Caco-2 (cell line): Measurements from ENCODE around the gene RIPPLY3. TPM values are rescaled to one million over a fixed set of nuclear protein-coding genes. Genes with fewer than 3 reads are reported as not detected.

ENCODE experiments used
- BruUV-seq: library from RNA; stranded (reverse); fragments of 400-500 nt; replicated peaks from 2 replicates; lab custom pipeline; 2021; lab: Mats Ljungman, UMichigan
- CTCF ChIA-PET: fragments of 300-600 bp; sonication (Branson Sonifier 250); formaldehyde crosslinking; loops from one replicate; lab custom pipeline; 2022; ENCODE audit warnings: antibody characterized with exemption; lab: Charles Lee
- POLR2A ChIA-PET: fragments of 300-600 bp; sonication (Branson Sonifier 250); formaldehyde crosslinking; loops from one replicate; lab custom pipeline; 2022; ENCODE audit warnings: antibody characterized with exemption; lab: Charles Lee
- DNase-seq, 2 experiments: peaks; one replicate each; pipeline versions ENCODE4 v3.0.0 to v3.0.0-alpha.2; 2020 to 2022
- H3K27me3 ChIP-seq: replicated peaks from 2 replicates; pipeline ENCODE4 v1.6.0; 2011; ENCODE audit warnings: low read length; ENCODE audit not compliant: control insufficient read depth, insufficient read depth
- H3K36me3 ChIP-seq: 2 replicates; pipeline ENCODE4 v1.5.1; 2011; ENCODE audit warnings: low read length; ENCODE audit not compliant: control insufficient read depth, insufficient read depth
- H3K4me1 ChIP-seq: fragments of 250-450 bp; sonication (Bioruptor Pico); 2 replicates; pipeline ENCODE4 v1.5.1; 2020; ENCODE audit warnings: mild to moderate bottlenecking
- H3K4me3 ChIP-seq: 2 replicates; pipeline ENCODE4 v1.5.1; 2011; ENCODE audit warnings: low read depth, mild to moderate bottlenecking, control low read depth, low read length
- H3K9me3 ChIP-seq: fragments of 250-450 bp; sonication (Bioruptor Pico); 2 replicates; pipeline ENCODE4 v1.5.1; 2020; ENCODE audit warnings: mild to moderate bottlenecking, moderate library complexity
- H3K27ac Mint-ChIP-seq: one replicate; pipeline ENCODE4 v1.8.0; 2022; ENCODE audit warnings: mixed read lengths; ENCODE audit not compliant: unreplicated experiment
- H3K27me3 Mint-ChIP-seq: one replicate; pipeline ENCODE4 v1.8.0; 2022; ENCODE audit warnings: mixed read lengths; ENCODE audit not compliant: insufficient read depth, unreplicated experiment
- H3K36me3 Mint-ChIP-seq: one replicate; pipeline ENCODE4 v1.8.0; 2022; ENCODE audit warnings: mild to moderate bottlenecking, mixed read lengths; ENCODE audit not compliant: insufficient read depth, unreplicated experiment
- H3K4me1 Mint-ChIP-seq: one replicate; pipeline ENCODE4 v1.8.0; 2022; ENCODE audit warnings: low read depth, mixed read lengths; ENCODE audit not compliant: unreplicated experiment
- H3K4me3 Mint-ChIP-seq: one replicate; pipeline ENCODE4 v1.8.0; 2022; ENCODE audit warnings: mild to moderate bottlenecking, moderate library complexity, mixed read lengths; ENCODE audit not compliant: unreplicated experiment
- H3K9me3 Mint-ChIP-seq: one replicate; pipeline ENCODE4 v1.8.0; 2022; ENCODE audit warnings: mixed read lengths; ENCODE audit not compliant: unreplicated experiment
- intact Hi-C: fragments of 100-400 bp; cut with micrococcal nuclease; formaldehyde crosslinking; loops from one replicate; pipeline ENCODE4 v1.10.0; 2022; ENCODE audit not compliant: unreplicated experiment
- total RNA-seq: library from RNA; stranded (reverse); gene quantifications from 2 replicates; pipeline ENCODE4 v1.2.3, GENCODE V29; 2022
- TF ChIP-seq, protein P1 (sequence below), 2 experiments: fragments of 200-600 bp in 1 of 2; IDR thresholded peaks; 1 replicate in 1 of 2; 2 replicates in 1 of 2; pipeline versions ENCODE4 v1.5.1 to v1.8.0; 2011 to 2022; ENCODE audit warnings: antibody characterized with exemption in 1 of 2, control low read depth in 1 of 2, inconsistent platforms in 1 of 2, low read depth in 1 of 2, low read length in 1 of 2, mild to moderate bottlenecking in 1 of 2, moderate library complexity in 1 of 2; ENCODE audit not compliant: insufficient read depth in 1 of 2, severe bottlenecking in 1 of 2, unreplicated experiment in 1 of 2

Gene RIPPLY3
- total RNA-seq, 1 experiment from 2014 or later = 0.91 TPM

GRCh38 chr21:37017951-37018679, 11.6 kb downstream of the RIPPLY3 start:
- no TSS peak for BruUV-seq
- TF ChIP-seq, protein P1, sequence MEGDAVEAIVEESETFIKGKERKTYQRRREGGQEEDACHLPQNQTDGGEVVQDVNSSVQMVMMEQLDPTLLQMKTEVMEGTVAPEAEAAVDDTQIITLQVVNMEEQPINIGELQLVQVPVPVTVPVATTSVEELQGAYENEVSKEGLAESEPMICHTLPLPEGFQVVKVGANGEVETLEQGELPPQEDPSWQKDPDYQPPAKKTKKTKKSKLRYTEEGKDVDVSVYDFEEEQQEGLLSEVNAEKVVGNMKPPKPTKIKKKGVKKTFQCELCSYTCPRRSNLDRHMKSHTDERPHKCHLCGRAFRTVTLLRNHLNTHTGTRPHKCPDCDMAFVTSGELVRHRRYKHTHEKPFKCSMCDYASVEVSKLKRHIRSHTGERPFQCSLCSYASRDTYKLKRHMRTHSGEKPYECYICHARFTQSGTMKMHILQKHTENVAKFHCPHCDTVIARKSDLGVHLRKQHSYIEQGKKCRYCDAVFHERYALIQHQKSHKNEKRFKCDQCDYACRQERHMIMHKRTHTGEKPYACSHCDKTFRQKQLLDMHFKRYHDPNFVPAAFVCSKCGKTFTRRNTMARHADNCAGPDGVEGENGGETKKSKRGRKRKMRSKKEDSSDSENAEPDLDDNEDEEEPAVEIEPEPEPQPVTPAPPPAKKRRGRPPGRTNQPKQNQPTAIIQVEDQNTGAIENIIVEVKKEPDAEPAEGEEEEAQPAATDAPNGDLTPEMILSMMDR (IDR thresholded peaks at IDR 0.05; ENCODE audit: insufficient read depth in 1 of 2, low read depth in 1 of 2, low read length in 1 of 2, severe bottlenecking in 1 of 2, unreplicated experiment in 1 of 2) = no peak
- no peak for DNase-seq
- no peak overlapping the region for H3K4me3 Mint-ChIP-seq
- no peaks in the 10 kb centered on the region for H3K36me3 Mint-ChIP-seq
- Histone ChIP-seq H3K4me3 (no peak overlapping the region), H3K36me3 (no peaks in the 10 kb centered on the region), H3K4me1 (no peaks in the 10 kb centered on the region; the same call in 1 of the 2 replicates), H3K27me3 (no peaks in the 10 kb centered on the region), H3K9me3 (no peaks in the 10 kb centered on the region)
- intact Hi-C loops = no loop called here
- no peaks in the 10 kb centered on the region for H3K4me1 Mint-ChIP-seq
- H3K27ac Mint-ChIP-seq = no peak overlapping the region
- ChIA-PET CTCF (interaction anchor here (0.8 to 1.4 kb wide), 2 partner anchors 8 to 41 kb away, joined by 3 to 10 read pairs; no protein-coding TSS in a partner anchor), POLR2A (no interaction called here)
- H3K9me3 Mint-ChIP-seq = no peaks in the 10 kb centered on the region
- no peaks in the 10 kb centered on the region for H3K27me3 Mint-ChIP-seq

DNA sequence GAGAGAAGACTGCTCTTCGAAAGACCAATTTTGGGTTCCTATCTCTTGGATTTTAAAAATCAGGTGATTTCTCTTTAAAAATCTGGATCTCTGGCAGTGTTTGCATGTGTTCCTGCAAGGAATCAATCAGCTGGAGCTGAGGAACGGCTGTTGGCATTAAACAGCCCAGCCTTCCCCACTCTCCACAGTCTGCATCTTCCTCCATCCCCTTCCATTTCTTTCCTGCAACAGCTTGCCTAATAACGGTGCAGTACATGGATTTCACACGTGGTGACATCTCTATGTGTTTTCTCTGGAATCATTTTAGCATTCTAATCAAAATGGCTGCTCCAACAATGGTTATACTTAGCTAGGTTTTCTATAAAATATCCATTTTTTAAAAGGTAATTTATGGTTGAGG, 20.0 kb downstream of the RIPPLY3 start:
- H3K4me3 Mint-ChIP-seq = no peak overlapping the region
- no peaks in the 10 kb centered on the region for H3K36me3 Mint-ChIP-seq
- no peaks in the 10 kb centered on the region for H3K4me1 Mint-ChIP-seq
- H3K27me3 ChIP-seq = no peaks in the 10 kb centered on the region
- H3K9me3 Mint-ChIP-seq = no peaks in the 10 kb centered on the region
- no peak overlapping the region for H3K4me3 ChIP-seq
- no peaks in the 10 kb centered on the region for H3K9me3 ChIP-seq
- ChIA-PET CTCF (interaction anchor here (0.8 to 1.2 kb wide), 3 partner anchors 39 to 240 kb away, joined by 3 read pairs; no protein-coding TSS in a partner anchor), POLR2A (no interaction called here)
- DNase-seq = no peak
- TF ChIP-seq, protein P1 (IDR thresholded peaks at IDR 0.05; ENCODE audit: insufficient read depth in 1 of 2, low read depth in 1 of 2, low read length in 1 of 2, severe bottlenecking in 1 of 2, unreplicated experiment in 1 of 2) = no peak
- intact Hi-C loops = no loop called here
- no peaks in the 10 kb centered on the region for H3K4me1 ChIP-seq
- no peaks in the 10 kb centered on the region for H3K27me3 Mint-ChIP-seq
- no TSS peak for BruUV-seq
- no peaks in the 10 kb centered on the region for H3K36me3 ChIP-seq
- H3K27ac Mint-ChIP-seq = no peak overlapping the region

GRCh38 chr21:37028570-37028969, 22.1 kb downstream of the RIPPLY3 start:
- DNase-seq = no peak
- intact Hi-C loops = no loop called here
- no peaks in the 10 kb centered on the region for H3K36me3 Mint-ChIP-seq
- BruUV-seq = no TSS peak
- H3K9me3 Mint-ChIP-seq = no peaks in the 10 kb centered on the region
- no peak overlapping the region for H3K4me3 ChIP-seq
- H3K27me3 ChIP-seq = no peaks in the 10 kb centered on the region
- H3K27me3 Mint-ChIP-seq = no peaks in the 10 kb centered on the region
- ChIA-PET POLR2A (no interaction called here), CTCF (interaction anchor here (0.7 kb wide), 1 partner anchor 198 kb away, joined by 3 read pairs; no protein-coding TSS in a partner anchor)
- TF ChIP-seq, protein P1 (IDR thresholded peaks at IDR 0.05; ENCODE audit: insufficient read depth in 1 of 2, low read depth in 1 of 2, low read length in 1 of 2, severe bottlenecking in 1 of 2, unreplicated experiment in 1 of 2) = no peak
- H3K4me1 ChIP-seq = no peaks in the 10 kb centered on the region
- H3K4me1 Mint-ChIP-seq = no peaks in the 10 kb centered on the region
- no peak overlapping the region for H3K27ac Mint-ChIP-seq
- H3K36me3 ChIP-seq = no peaks in the 10 kb centered on the region
- no peak overlapping the region for H3K4me3 Mint-ChIP-seq
- no peaks in the 10 kb centered on the region for H3K9me3 ChIP-seq
